Hepatocyte (in vitro differentiated cells): ENCODE results near the gene HOXC12.
A peak's percentile ranks its signal among the peaks of the same experiment; 100 is the strongest.

Experiments
- EZH2 ChIP-seq: fragments of 200-600 bp; sonication (generic); IDR thresholded peaks from 2 replicates; pipeline ENCODE4 v1.6.1; 2016; ENCODE audit warnings: antibody characterized with exemption, mild to moderate bottlenecking, borderline replicate concordance
- EZH2phosphoT487 ChIP-seq: fragments of 200-600 bp; sonication (generic); IDR thresholded peaks from one replicate; pipeline ENCODE4 v1.6.1; 2018; ENCODE audit warnings: antibody characterized with exemption, mild to moderate bottlenecking, low read depth, moderate library complexity; ENCODE audit not compliant: unreplicated experiment, severe bottlenecking
- TF ChIP-seq, protein P1 (sequence below): fragments of 200-600 bp; sonication (generic); IDR thresholded peaks from 2 replicates; pipeline ENCODE4 v1.5.1; 2016; ENCODE audit warnings: antibody characterized with exemption, mild to moderate bottlenecking; ENCODE audit not compliant: poor library complexity

DNA sequence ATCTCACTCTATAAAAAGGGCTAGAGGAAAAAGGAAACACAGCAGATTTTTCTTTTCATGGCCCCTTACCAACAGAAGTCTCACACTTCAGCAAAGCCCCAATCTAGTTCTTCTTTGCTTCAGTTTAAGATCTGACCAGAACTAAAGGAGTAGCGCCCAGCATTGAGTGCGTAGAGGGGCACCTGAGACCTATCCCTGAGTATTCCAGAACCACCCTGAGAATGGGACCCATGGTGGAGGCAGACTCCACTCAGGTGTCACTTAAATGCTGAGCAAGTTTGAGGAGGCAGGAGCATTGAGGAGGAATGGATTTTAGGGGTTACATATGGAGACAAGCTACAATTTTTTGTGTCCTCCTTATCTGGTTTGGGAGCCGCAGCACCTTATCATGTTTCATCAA, 16.4 kb downstream of the HOXC12 start:
- TF ChIP-seq, protein P1, sequence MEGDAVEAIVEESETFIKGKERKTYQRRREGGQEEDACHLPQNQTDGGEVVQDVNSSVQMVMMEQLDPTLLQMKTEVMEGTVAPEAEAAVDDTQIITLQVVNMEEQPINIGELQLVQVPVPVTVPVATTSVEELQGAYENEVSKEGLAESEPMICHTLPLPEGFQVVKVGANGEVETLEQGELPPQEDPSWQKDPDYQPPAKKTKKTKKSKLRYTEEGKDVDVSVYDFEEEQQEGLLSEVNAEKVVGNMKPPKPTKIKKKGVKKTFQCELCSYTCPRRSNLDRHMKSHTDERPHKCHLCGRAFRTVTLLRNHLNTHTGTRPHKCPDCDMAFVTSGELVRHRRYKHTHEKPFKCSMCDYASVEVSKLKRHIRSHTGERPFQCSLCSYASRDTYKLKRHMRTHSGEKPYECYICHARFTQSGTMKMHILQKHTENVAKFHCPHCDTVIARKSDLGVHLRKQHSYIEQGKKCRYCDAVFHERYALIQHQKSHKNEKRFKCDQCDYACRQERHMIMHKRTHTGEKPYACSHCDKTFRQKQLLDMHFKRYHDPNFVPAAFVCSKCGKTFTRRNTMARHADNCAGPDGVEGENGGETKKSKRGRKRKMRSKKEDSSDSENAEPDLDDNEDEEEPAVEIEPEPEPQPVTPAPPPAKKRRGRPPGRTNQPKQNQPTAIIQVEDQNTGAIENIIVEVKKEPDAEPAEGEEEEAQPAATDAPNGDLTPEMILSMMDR, result no peak
- peak; percentile 7 for TF ChIP-seq EZH2
- peak; percentile 30 for TF ChIP-seq EZH2phosphoT487
